H9 (cell line): Measurements from ENCODE around the gene NINL. TPM values are rescaled to one million over a fixed set of nuclear protein-coding genes. Genes with fewer than 3 reads are reported as not detected.
A peak's percentile ranks its signal among the peaks of the same experiment; 100 is the strongest.
"Not testable (repeated sequence)": the region's sequence is repeated elsewhere in the genome, so short reads cannot be mapped to it uniquely, and the experiment has no call there.

ENCODE experiments used
- DNase-seq: peaks from one replicate; pipeline ENCODE4 v3.0.0-alpha.2; 2017
- H2AFZ ChIP-seq: one replicate; pipeline ENCODE4 v1.6.1; 2013; ENCODE audit warnings: mild to moderate bottlenecking, low read length, control low read depth, moderate library complexity
- H2AK5ac ChIP-seq: 2 replicates; pipeline ENCODE4 v1.6.1; 2013; ENCODE audit warnings: low read length, control low read depth, mixed read lengths; ENCODE audit not compliant: insufficient read length
- H2BK120ac ChIP-seq: one replicate; pipeline ENCODE4 v1.6.1; 2013; ENCODE audit warnings: low read depth, mild to moderate bottlenecking, low read length, control low read depth, inconsistent platforms; ENCODE audit not compliant: poor library complexity, severe bottlenecking
- H2BK12ac ChIP-seq: 2 replicates; pipeline ENCODE4 v1.6.1; 2013; ENCODE audit warnings: low read length, control low read depth, mixed read lengths, low read depth; ENCODE audit not compliant: insufficient read length
- H2BK15ac ChIP-seq: 2 replicates; pipeline ENCODE4 v1.6.1; 2013; ENCODE audit warnings: low read depth, low read length, control low read depth
- H2BK20ac ChIP-seq: one replicate; pipeline ENCODE4 v1.6.1; 2013; ENCODE audit warnings: low read depth, mild to moderate bottlenecking, low read length, control low read depth, inconsistent platforms; ENCODE audit not compliant: poor library complexity, severe bottlenecking
- H2BK5ac ChIP-seq: 2 replicates; pipeline ENCODE4 v1.6.1; 2013; ENCODE audit warnings: low read length, control low read depth, mixed read lengths; ENCODE audit not compliant: insufficient read length
- H3K14ac ChIP-seq: 2 replicates; pipeline ENCODE4 v1.6.1; 2013; ENCODE audit warnings: low read length, control low read depth; ENCODE audit not compliant: insufficient read depth
- H3K18ac ChIP-seq: 2 replicates; pipeline ENCODE4 v1.6.1; 2013; ENCODE audit warnings: low read depth, mild to moderate bottlenecking, mixed read lengths, low read length, control low read depth; ENCODE audit not compliant: insufficient read length
- H3K23ac ChIP-seq: 2 replicates; pipeline ENCODE4 v1.6.1; 2013; ENCODE audit warnings: low read length, control low read depth, mixed read lengths, low read depth; ENCODE audit not compliant: insufficient read length
- H3K23me2 ChIP-seq: 2 replicates; pipeline ENCODE4 v1.6.1; 2013; ENCODE audit warnings: low read depth, mild to moderate bottlenecking, mixed read lengths, low read length, control low read depth; ENCODE audit not compliant: insufficient read length, poor library complexity, severe bottlenecking
- H3K27ac ChIP-seq: 2 replicates; pipeline ENCODE4 v1.5.1; 2013; ENCODE audit warnings: low read length, control low read depth, mixed read lengths, low read depth; ENCODE audit not compliant: insufficient read length
- H3K27me3 ChIP-seq: 2 replicates; pipeline ENCODE4 v1.6.1; 2013; ENCODE audit warnings: low read length, control low read depth, inconsistent platforms; ENCODE audit not compliant: insufficient read depth
- H3K4ac ChIP-seq: 2 replicates; pipeline ENCODE4 v1.6.1; 2013; ENCODE audit warnings: low read depth, mild to moderate bottlenecking, control low read depth, inconsistent platforms, low read length, moderate library complexity
- H3K4me1 ChIP-seq: 2 replicates; pipeline ENCODE4 v1.6.1; 2013; ENCODE audit warnings: low read length, control low read depth, inconsistent platforms; ENCODE audit not compliant: insufficient read depth
- H3K4me2 ChIP-seq: 2 replicates; pipeline ENCODE4 v1.6.1; 2013; ENCODE audit warnings: low read length, control low read depth, mixed read lengths; ENCODE audit not compliant: insufficient read length, insufficient read depth
- H3K56ac ChIP-seq: 2 replicates; pipeline ENCODE4 v1.6.1; 2013; ENCODE audit warnings: low read depth, mild to moderate bottlenecking, mixed read lengths, low read length, control low read depth; ENCODE audit not compliant: insufficient read length
- H3K79me1 ChIP-seq: 2 replicates; pipeline ENCODE4 v1.6.1; 2013; ENCODE audit warnings: low read depth, mild to moderate bottlenecking, moderate library complexity, low read length, control low read depth, inconsistent platforms; ENCODE audit not compliant: insufficient read depth, poor library complexity, severe bottlenecking
- H3K79me2 ChIP-seq: 2 replicates; pipeline ENCODE4 v1.6.1; 2013; ENCODE audit warnings: low read length, control low read depth, inconsistent platforms; ENCODE audit not compliant: insufficient read depth
- H3K9ac ChIP-seq: 2 replicates; pipeline ENCODE4 v1.6.1; 2013; ENCODE audit warnings: low read length, control low read depth, mixed read lengths; ENCODE audit not compliant: insufficient read length; ENCODE audit errors: extremely low read depth
- H3K9me3 ChIP-seq: one replicate; pipeline ENCODE4 v1.6.1; 2013; ENCODE audit warnings: low read depth, low read length, inconsistent platforms; ENCODE audit not compliant: control insufficient read depth
- H3T11ph ChIP-seq: one replicate; pipeline ENCODE4 v1.6.1; 2013; ENCODE audit warnings: mild to moderate bottlenecking, low read length, control low read depth, inconsistent platforms
- H4K20me1 ChIP-seq: one replicate; pipeline ENCODE4 v1.6.1; 2013; ENCODE audit not compliant: control insufficient read depth, insufficient read length, insufficient read depth
- H4K5ac ChIP-seq: 2 replicates; pipeline ENCODE4 v1.6.1; 2013; ENCODE audit warnings: low read depth, mild to moderate bottlenecking, mixed read lengths, low read length, control low read depth; ENCODE audit not compliant: insufficient read length
- H4K8ac ChIP-seq: replicated peaks from 2 replicates; pipeline ENCODE4 v1.6.1; 2013; ENCODE audit warnings: low read length, control low read depth, mixed read lengths, low read depth; ENCODE audit not compliant: insufficient read length
- H4K91ac ChIP-seq: 2 replicates; pipeline ENCODE4 v1.6.1; 2013; ENCODE audit warnings: low read depth, mild to moderate bottlenecking, moderate library complexity, mixed read lengths, low read length, control low read depth; ENCODE audit not compliant: insufficient read length
- H3K27ac Mint-ChIP-seq, 3 experiments: 2 replicates in 2 of 3; 3 replicates in 1 of 3; pipeline ENCODE4 v1.8.0; 2020 to 2021; ENCODE audit warnings: mixed read lengths in 3 of 3, mild to moderate bottlenecking in 1 of 3, moderate library complexity in 1 of 3
- H3K27me3 Mint-ChIP-seq: 2 replicates; pipeline ENCODE4 v1.8.0; 2021; ENCODE audit warnings: low read depth, mild to moderate bottlenecking, moderate library complexity, mixed read lengths
- H3K36me3 Mint-ChIP-seq, 3 experiments: 2 replicates in 2 of 3; 3 replicates in 1 of 3; pipeline ENCODE4 v1.8.0; 2020 to 2021; ENCODE audit warnings: low read depth in 3 of 3, mixed read lengths in 3 of 3; ENCODE audit not compliant: insufficient read depth in 1 of 3
- H3K4me1 Mint-ChIP-seq, 2 experiments: 2 replicates each; pipeline ENCODE4 v1.8.0; 2020; ENCODE audit warnings: mixed read lengths in 2 of 2
- H3K4me3 Mint-ChIP-seq, 2 experiments: 2 replicates in 1 of 2; 3 replicates in 1 of 2; pipeline ENCODE4 v1.8.0; 2020 to 2021; ENCODE audit warnings: mild to moderate bottlenecking in 2 of 2, mixed read lengths in 2 of 2, moderate library complexity in 1 of 2
- H3K9me3 Mint-ChIP-seq, 2 experiments: 2 replicates in 1 of 2; 3 replicates in 1 of 2; pipeline ENCODE4 v1.8.0; 2020; ENCODE audit warnings: mild to moderate bottlenecking in 2 of 2, mixed read lengths in 2 of 2, moderate library complexity in 1 of 2
- whole genome bisulfite sequencing: extraction: QIAGEN DNeasy Blood & Tissue Kit; methylation state at CpG from one replicate; pipeline ENCODE4 v1.1.7; 2013; ENCODE audit warnings: missing lambda C conversion rate, low lambda C conversion rate, mixed read lengths; ENCODE audit not compliant: insufficient read length; ENCODE audit errors: extremely low coverage; 5-methylcytosine and 5-hydroxymethylcytosine counted together
- total RNA-seq: library from RNA; stranded (reverse); gene quantifications from 2 replicates; pipeline ENCODE4 v1.2.1, GENCODE V29; 2021
- TF ChIP-seq, protein P1 (sequence below): fragments of 200-600 bp; sonication (generic); conservative IDR thresholded peaks from 3 replicates; pipeline ENCODE4 v1.8.0; 2021; ENCODE audit warnings: antibody characterized with exemption, mild to moderate bottlenecking

NINL gene
- total RNA-seq, 1 experiment from 2014 or later: 34.3 TPM

DNA sequence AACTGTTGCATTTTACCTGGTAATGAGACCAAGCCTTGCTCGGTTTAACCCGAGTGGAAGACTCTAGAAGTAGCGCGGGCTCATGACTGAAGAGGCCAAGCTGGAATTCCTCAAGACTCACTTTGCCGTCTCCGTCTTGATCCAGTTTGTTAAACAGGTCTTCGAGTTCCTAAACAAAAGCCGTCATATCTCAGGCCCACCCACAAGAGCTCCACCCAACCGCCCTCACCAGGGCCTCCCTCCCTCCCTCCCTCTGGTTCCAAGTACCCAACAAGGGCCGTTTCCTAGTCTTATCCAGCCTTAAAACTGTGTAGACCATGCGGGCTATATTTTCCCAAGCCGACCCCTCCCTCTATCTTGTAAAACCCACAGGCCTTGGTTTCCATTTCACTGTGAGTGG, 81.4 kb downstream of the NINL start:
- H3K56ac ChIP-seq: no peak overlapping the region
- no peak overlapping the region for H2BK120ac ChIP-seq
- H3K14ac ChIP-seq: no peak overlapping the region
- H4K20me1 ChIP-seq: no peaks in the 10 kb centered on the region
- H3K4me1 ChIP-seq: no peaks in the 10 kb centered on the region
- H2AK5ac ChIP-seq: no peak overlapping the region
- H3K27ac ChIP-seq: no peak overlapping the region
- no peak overlapping the region for H4K8ac ChIP-seq
- no peak overlapping the region for H3K4me2 ChIP-seq
- Mint-ChIP-seq H3K4me1 (no peaks in the 10 kb centered on the region; a peak in 1 of 4 replicates), H3K27ac (peak overlapping the region in 2 of 3 experiments; percentile 8 to 74; a peak in 1 of 7 replicates), H3K36me3 (peaks cover 51 to 79% (median 72%) of the 10 kb centered on the region in 3 experiments), H3K27me3 (no peaks in the 10 kb centered on the region; the same call in 1 of the 2 replicates), H3K4me3 (no peak overlapping the region), H3K9me3 (no peaks in the 10 kb centered on the region)
- no peak overlapping the region for H3K4ac ChIP-seq
- no peak overlapping the region for H4K5ac ChIP-seq
- H3K79me1 ChIP-seq: no peaks in the 10 kb centered on the region
- H3K23me2 ChIP-seq: no peaks in the 10 kb centered on the region
- H3K9me3 ChIP-seq: no peaks in the 10 kb centered on the region
- TF ChIP-seq, protein P1, sequence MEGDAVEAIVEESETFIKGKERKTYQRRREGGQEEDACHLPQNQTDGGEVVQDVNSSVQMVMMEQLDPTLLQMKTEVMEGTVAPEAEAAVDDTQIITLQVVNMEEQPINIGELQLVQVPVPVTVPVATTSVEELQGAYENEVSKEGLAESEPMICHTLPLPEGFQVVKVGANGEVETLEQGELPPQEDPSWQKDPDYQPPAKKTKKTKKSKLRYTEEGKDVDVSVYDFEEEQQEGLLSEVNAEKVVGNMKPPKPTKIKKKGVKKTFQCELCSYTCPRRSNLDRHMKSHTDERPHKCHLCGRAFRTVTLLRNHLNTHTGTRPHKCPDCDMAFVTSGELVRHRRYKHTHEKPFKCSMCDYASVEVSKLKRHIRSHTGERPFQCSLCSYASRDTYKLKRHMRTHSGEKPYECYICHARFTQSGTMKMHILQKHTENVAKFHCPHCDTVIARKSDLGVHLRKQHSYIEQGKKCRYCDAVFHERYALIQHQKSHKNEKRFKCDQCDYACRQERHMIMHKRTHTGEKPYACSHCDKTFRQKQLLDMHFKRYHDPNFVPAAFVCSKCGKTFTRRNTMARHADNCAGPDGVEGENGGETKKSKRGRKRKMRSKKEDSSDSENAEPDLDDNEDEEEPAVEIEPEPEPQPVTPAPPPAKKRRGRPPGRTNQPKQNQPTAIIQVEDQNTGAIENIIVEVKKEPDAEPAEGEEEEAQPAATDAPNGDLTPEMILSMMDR: no peak
- H3K18ac ChIP-seq: no peak overlapping the region
- H2BK15ac ChIP-seq: no peak overlapping the region
- H3T11ph ChIP-seq: no peak overlapping the region
- H2BK12ac ChIP-seq: no peak overlapping the region
- H2BK20ac ChIP-seq: no peak overlapping the region
- H2AFZ ChIP-seq: no peak overlapping the region
- no peaks in the 10 kb centered on the region for H3K79me2 ChIP-seq
- H4K91ac ChIP-seq: no peak overlapping the region
- DNase-seq: no peak
- no peak overlapping the region for H3K9ac ChIP-seq
- WGBS: no CpG with 5 or more reads among the region's 12 CpGs
- H3K27me3 ChIP-seq: no peaks in the 10 kb centered on the region
- no peak overlapping the region for H2BK5ac ChIP-seq
- H3K23ac ChIP-seq: no peak overlapping the region

DNA sequence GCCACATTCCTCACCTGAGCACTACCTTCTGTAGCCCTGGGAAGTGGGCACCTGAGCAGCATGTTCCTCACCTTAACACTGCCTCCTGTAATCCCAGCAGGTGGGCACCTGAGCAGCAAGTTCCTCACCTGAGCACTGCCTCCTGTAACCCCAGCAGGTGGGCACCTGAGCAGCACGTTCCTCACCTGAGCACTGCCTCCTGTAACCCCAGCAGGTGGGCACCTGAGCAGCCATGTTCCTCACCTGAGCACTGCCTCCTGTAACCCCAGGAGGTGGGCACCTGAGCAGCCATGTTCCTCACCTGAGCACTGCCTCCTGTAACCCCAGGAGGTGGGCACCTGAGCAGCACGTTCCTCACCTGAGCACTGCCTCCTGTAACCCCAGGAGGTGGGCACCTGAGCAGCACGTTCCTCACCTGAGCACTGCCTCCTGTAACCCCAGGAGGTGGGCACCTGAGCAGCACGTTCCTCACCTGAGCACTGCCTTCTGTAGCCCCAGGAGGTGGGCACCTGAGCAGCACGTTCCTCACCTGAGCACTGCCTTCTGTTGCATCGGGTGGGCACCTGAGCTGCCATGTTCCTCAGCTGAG, 82.2 kb downstream of the NINL start:
- not testable (repeated sequence) for H2AK5ac ChIP-seq, H3K79me1 ChIP-seq, H3K56ac ChIP-seq, H3K27me3 Mint-ChIP-seq, H3K4ac ChIP-seq, H3K9me3 ChIP-seq, H3T11ph ChIP-seq, H3K9ac ChIP-seq, H3K4me3 Mint-ChIP-seq, H3K27ac ChIP-seq, H4K20me1 ChIP-seq, H3K23ac ChIP-seq, H3K4me1 Mint-ChIP-seq, H3K23me2 ChIP-seq, DNase-seq, H3K4me1 ChIP-seq, H3K27ac Mint-ChIP-seq, H2BK5ac ChIP-seq, H3K9me3 Mint-ChIP-seq, H4K5ac ChIP-seq, H2BK20ac ChIP-seq, H4K91ac ChIP-seq, H3K27me3 ChIP-seq, H3K14ac ChIP-seq, H2BK120ac ChIP-seq, H3K18ac ChIP-seq, H2BK12ac ChIP-seq, H4K8ac ChIP-seq, H2AFZ ChIP-seq, H3K79me2 ChIP-seq, H2BK15ac ChIP-seq, H3K4me2 ChIP-seq
- WGBS: no CpG with 5 or more reads among the region's 6 CpGs
- H3K36me3 Mint-ChIP-seq: peaks cover 49 to 82% (median 73%) of the 10 kb centered on the region in 3 experiments
